HG03175 (cell line): ENCODE data around the gene MEI1.
A peak's percentile ranks its signal among the peaks of the same experiment; 100 is the strongest.
"Not testable (repeated sequence)": the region's sequence is repeated elsewhere in the genome, so short reads cannot be mapped to it uniquely, and the experiment has no call there.

Source experiments
- ATAC-seq: cut with Tn5 transposase; IDR thresholded peaks from one replicate; pipeline ENCODE4 v1.9.1; 2021; ENCODE audit warnings: mild to moderate bottlenecking, moderate library complexity; ENCODE audit not compliant: unreplicated experiment

Gene MEI1

GRCh38 chr22:41818596-41818995 is 119.3 kb downstream of the MEI1 start:
- no peak for ATAC-seq

GRCh38 chr22:41819257-41819656 is 120.0 kb downstream of the MEI1 start:
- ATAC-seq, result no peak

DNA sequence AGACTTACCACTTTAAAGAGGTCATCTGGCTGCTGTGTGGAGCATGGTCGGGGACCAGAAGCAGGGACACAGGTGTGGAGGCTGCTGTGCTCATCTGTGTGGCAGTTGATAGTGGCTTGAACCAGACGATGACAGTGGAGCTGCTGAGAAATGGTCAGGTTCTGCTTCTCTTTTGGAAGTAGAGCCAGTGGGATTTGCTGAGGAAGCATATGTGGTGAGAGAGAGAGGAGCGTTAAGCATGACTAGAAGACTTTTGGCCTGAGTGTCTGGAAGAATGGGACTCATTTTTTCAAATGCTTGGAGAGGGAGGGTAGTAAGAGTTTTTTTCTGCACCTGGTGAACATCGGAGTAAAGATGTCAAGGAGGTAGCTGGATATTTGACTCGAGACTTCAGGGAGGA is 121.1 kb downstream of the MEI1 start:
- no peak for ATAC-seq

- ATAC-seq, result no peak
Observed at GRCh38 chr22:41821471-41822316, 122.4 kb downstream of the MEI1 start.

DNA sequence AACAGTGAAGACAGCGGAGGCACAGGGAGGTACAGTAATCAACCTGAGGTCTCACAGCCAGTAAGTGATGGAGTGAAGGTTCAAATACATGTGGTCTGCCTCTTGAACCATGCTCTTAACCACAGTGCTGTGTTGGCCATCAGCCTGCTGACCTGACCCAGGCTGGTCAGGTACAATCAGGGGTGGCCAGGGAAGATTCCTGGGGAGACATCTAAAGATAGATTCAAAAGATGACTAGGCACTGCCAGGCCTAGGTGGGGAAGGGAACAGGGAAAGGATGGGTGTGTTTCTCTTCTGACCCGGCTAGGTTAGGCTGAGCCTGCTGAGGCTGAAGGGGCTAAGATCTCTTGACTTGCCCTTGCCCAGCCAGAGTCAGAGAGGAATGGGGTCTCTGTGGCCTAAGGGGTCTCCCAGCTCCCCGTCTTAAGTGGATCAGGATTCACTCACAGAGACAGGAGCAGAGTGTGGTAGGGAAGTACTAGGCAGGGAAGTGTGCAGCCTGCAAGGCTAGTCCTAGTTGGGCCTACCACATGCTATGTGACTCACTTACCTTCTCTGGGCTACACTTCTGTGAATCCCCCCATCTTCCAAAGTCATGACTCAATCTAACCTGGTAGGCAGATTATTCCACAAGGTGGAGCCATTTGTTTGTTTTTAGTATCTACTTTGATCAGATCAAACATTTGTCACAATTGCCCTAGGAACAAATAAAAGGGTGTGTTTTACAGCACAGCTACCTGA is 123.2 kb downstream of the MEI1 start:
- ATAC-seq, result no peak

- ATAC-seq, result no peak
Observed at GRCh38 chr22:41823797-41824196, 124.5 kb downstream of the MEI1 start.

DNA sequence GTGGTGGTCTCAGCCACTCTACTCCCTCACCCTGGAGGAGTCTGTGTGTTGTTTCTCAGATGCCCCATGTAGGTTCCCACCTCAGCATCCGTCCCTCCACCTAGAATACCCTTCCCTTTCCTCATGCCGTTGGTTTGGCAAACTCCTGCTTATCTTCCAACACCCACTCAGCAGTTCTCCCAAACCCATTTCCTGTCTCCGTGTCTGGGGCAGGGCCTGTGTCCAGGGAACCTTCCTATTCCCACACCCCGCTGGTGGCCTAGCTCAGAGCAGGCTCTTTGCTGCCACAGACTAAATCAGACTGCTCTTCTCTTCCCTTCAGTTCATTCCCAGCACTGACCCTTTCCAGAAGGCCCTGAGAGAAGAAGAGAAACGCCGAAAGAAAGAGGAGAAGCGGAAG is 126.1 kb downstream of the MEI1 start:
- no peak for ATAC-seq

DNA sequence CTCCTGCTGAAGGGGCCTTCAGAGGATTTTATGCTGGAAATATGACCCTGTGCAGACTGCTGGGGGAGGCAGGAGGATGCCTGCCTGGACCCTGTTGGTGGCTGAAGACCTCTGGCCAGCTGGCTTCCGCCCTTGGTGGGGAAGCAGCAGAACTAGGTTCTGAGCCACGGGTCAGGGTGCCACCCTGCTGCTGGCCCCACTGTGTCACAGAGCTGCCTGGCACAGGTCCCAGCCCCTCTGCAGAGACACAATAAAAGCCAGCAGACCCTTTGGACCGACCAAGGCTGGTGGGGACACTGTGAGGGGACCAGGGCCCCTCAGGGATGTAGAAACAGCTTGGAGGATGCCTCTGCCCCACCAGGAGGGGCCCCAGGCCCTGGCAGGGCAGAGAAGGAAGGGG is 126.7 kb downstream of the MEI1 start:
- no peak for ATAC-seq

GRCh38 chr22:41826430-41827383 is 127.4 kb downstream of the MEI1 start:
- ATAC-seq, result no peak

DNA sequence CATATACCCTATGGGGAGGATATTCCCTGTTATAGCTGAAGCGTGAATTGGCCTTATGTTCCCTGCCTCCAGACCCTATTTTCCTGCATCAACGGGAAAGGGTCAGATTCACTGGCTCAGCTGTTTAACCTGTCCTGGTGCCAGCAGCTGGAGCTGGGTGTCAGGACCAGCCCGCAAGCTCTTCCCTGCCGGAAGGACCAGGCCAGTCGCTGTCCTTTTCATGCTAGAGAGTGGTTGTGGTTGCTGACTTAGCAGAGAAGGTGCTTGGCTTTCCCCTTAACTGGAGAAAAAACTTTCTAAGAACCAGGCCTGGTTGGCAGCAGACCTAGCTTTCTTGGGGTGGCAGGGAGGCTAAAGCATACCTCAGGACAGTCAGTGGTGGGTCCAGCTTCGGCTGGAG is 128.4 kb downstream of the MEI1 start:
- ATAC-seq, result no peak

GRCh38 chr22:41828516-41828915 is 129.2 kb downstream of the MEI1 start:
- ATAC-seq, result no peak

DNA sequence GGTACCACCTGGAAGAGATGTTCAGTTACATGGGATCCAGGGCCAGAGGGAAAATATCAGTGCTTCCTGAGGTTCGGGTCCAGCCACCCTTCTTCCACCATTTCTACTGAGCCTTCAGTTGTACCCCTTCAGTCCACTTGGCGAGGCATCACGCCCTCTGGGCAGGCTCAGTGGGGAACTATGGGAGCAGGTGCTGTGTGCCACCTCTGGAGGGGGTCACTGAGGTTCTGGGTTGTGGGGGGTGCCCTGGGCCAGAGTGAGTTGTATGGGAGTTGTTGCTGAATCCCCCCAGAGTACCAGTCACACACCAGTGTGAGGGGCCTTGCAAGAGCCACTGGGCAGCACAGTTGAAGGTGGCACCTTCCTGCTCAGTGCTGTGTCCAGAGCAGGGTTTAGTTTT is 130.9 kb downstream of the MEI1 start:
- no peak for ATAC-seq

DNA sequence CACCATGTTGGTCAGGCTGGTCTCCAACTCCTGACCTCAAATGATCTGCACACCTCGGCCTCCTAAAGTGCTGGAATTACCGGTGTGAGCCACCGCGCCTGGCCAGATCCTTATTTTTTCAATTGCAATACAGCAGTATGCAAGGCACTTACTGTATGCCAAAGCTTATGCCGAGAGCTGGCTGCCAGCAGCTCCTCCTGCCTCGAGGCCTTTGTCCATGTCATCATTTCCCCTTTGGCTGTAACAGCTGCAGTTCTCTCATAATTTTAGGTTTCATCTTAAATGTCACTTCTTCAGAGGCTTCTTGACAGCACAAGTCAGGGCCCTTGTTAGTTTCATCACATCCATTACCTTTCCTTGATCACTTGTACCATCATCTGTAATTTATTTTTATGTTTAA is 132.1 kb downstream of the MEI1 start:
- ATAC-seq, result no peak

- ATAC-seq, result no peak
Observed at GRCh38 chr22:41831828-41832552, 132.7 kb downstream of the MEI1 start.

- ATAC-seq, result peak; percentile 88
Observed at GRCh38 chr22:41832553-41833368, 133.5 kb downstream of the MEI1 start, which contains the start of gene SREBF2. SREBF2 (plus strand) TSS chr22:41833105; CDS start chr22:41833271, 166 bp downstream.

DNA sequence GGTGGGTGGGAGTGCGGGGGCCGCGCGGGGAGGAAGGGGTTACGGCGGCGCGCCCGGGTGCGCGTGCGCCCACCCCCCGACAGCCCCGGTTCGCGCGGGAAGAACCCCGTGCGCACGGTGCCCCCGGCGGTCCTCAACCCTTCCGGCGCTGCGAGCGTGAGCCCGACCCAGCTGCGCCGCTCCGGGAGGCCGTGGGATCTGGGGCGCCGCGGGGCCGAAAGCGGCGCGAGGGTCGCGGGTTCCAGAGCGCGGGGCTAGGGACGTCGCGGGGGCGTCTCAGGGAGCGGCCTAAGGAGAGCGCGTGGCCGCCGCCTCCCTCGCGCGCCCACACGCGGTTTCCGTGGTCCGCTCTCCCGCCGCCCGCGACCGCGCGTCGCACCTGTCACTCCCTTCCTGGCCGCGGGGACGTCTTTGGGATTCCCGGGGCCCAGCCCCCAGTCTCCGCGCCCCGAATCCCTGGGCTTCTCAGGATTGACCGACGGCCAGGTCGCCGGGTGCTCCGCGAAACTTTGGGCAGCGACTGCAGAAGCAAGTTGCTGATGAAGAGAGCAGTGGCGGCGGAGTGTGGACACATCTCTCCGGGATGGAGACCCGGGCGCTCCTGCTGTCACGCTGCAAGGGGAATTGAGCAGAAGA is 134.2 kb downstream of the MEI1 start:
- ATAC-seq, result peak; percentile 15

DNA sequence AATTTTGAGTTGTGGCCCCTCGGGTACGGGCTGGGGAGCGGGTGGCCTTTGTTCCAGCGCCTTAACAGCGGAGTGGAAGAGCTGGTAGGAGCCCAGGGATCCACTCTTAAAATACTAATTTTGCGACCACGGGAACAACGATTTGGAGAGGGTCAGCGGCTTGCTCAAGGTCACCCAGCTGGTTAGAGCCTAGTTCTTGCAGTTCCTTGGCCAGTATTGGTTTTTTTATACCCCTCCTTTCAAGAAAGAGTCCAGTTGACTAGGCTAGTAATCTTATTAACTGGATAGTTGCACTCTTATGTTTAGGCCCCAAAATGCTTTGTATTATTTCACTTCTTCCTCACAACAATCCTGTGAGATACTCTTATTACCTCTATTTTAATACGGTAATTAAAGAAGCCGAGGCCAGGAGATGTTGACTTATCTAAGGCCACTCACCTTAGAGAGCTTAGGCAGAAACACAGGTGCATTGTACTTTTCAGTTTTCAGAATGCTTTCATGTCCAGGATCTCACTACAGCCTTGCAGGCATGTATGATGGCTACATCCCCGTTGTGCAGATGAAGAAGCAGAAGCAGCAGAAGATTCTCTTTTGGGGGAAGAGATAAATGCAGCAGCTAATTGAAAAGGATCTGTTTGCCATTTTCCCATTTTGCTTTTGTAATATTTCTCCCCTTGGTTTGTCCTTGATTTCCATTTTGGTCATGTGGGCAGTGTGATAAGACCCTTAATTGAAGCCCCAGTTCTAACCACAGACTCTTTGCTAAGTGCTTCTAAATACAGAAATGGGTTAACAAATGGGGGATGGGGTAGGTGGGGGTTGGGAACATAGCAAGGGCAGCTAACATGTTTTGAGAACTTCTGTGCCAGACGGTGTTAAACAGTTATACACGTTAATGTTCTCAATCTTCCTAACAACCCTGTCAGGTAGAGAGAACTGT is 135.0 kb downstream of the MEI1 start:
- ATAC-seq, result no peak

- not testable (repeated sequence) for ATAC-seq
Observed at GRCh38 chr22:41835462-41835861, 136.2 kb downstream of the MEI1 start.
